Heart right ventricle (tissue), 16 donors: ENCODE results near the gene CD81. TPM values are rescaled to one million over a fixed set of nuclear protein-coding genes. Genes with fewer than 3 reads are reported as not detected.

Source experiments
- ATAC-seq, 8 donors: fragments of 200-7000 bp; cut with Tn5 transposase; one replicate each; pipeline ENCODE4 v1.9.1; 2020; ENCODE audit warnings: mild to moderate bottlenecking in 8 of 8, moderate library complexity in 8 of 8, moderate number of reproducible peaks in 1 of 8
- DNase-seq, 2 donors: peaks; one replicate each; pipeline ENCODE4 v3.0.0-alpha.2; 2020
- H3K27ac ChIP-seq, 10 donors: fragments of 200-600 bp; sonication (generic) in 2 of 10; one replicate each; pipeline versions ENCODE4 v1.5.0 to v1.8.0; 2020 to 2022; ENCODE audit warnings: mild to moderate bottlenecking in 3 of 10
- H3K27me3 ChIP-seq, 7 donors: fragments of 200-600 bp; one replicate each; pipeline ENCODE4 v1.8.0; 2021 to 2022; ENCODE audit warnings: mild to moderate bottlenecking in 2 of 7
- H3K36me3 ChIP-seq, 9 donors: fragments of 200-600 bp; sonication (generic) in 1 of 9; one replicate each; pipeline versions ENCODE4 v1.5.0 to v1.8.0; 2020 to 2022; ENCODE audit warnings: mild to moderate bottlenecking in 2 of 9
- H3K4me1 ChIP-seq, 9 donors: fragments of 200-600 bp; sonication (generic) in 1 of 9; one replicate each; pipeline versions ENCODE4 v1.5.0 to v1.8.0; 2020 to 2022; ENCODE audit warnings: mild to moderate bottlenecking in 4 of 9
- H3K4me3 ChIP-seq, 10 donors: fragments of 200-600 bp; sonication (generic) in 2 of 10; one replicate each; pipeline versions ENCODE4 v1.5.0 to v1.8.0; 2020 to 2022; ENCODE audit warnings: mild to moderate bottlenecking in 7 of 10, moderate library complexity in 2 of 10
- H3K9me3 ChIP-seq, 11 donors: fragments of 200-600 bp in 10 of 11; sonication (generic) in 2 of 11; one replicate each; pipeline versions ENCODE4 v1.5.0 to v1.8.0; 2013 to 2022; ENCODE audit warnings: mild to moderate bottlenecking in 2 of 11, control low read depth in 1 of 11, moderate library complexity in 1 of 11
- CTCF ChIP-seq, 9 donors: fragments of 200-600 bp; sonication (generic) in 2 of 9; IDR thresholded peaks; one replicate each; pipeline versions ENCODE4 v1.5.0 to v1.8.0; 2021 to 2022; ENCODE audit warnings: antibody characterized with exemption in 9 of 9, mild to moderate bottlenecking in 5 of 9, moderate library complexity in 1 of 9
- WGBS, 2 donors: extraction: QIAGEN DNeasy Blood & Tissue Kit; methylation state at CpG; one replicate each; pipeline ENCODE4 v1.1.7; 2013; ENCODE audit warnings: inconsistent platforms in 1 of 2; 5-methylcytosine and 5-hydroxymethylcytosine counted together
- intact Hi-C, 10 donors: fragments of 100-400 bp; cut with DNase I; formaldehyde crosslinking; loops; one replicate each; pipeline versions ENCODE4 v1.11.1 to v1.14.2; 2022
- polyA plus RNA-seq, 2 donors: library from polyadenylated mRNA; stranded (reverse); fragments of 200-250 nt; gene quantifications; one replicate each; pipeline ENCODE4 v1.2.3, GENCODE V29; 2013
- total RNA-seq, 10 donors: library from RNA; stranded (reverse); fragmentation: NEBNext Ultra II Directional in 3 of 10; extraction: Animal tissue kit (Norgen Biotek cat#: 25700) in 3 of 10; gene quantifications; one replicate each; pipeline versions ENCODE4 v1.2.1 to v1.2.4, GENCODE V29; 2021 to 2023
- donor health status: Arrhythmogenic right ventricular cardiomyopathy.
- donor health status: ischemic (EF 13 %, LVEDD 7.1; RV severe dilation, severe dysfunction).
- donor health status: healthy with polysubstance abuse.
- donor health status: DM: no; HTN: yes; CAD: no.
- donor health status: DM: no; HTN: no; CAD: no.
- donor health status: ischemic (EF 25% LVEDD 6.9; RV normal size, moderate dysfunction).
- donor health status: ischemic (EF 25% LVEDD 5.7; RV mildly dilated, moderate dysfunction).
- donor health status: healthy.
- donor health status: DM: yes; HTN: yes; CAD: no.
- donor health status: Ischemic cardiomyopathy.
- donor health status: ischemic (EF 35%, LVEDD 5.7; RV mildly dilated, moderate dysfunction).
- donor health status: nonischemic (EF 11% LVEDD 7.7; RV severe dilation, severe dysfunction).
- donor health status: DM: yes; HTN: yes; CAD: no.
- donor health status: PGD.
- donor health status: ischemic (EF 29% LVEDD 5.4; RV normal size, mild dysfunction).
- donor health status: nonischemic (EF 23%, LVEDD 6.1; RV moderate dilation, normal function).

The CD81 gene
- total and polyA plus RNA-seq, 12 donors: 346 to 959 (median 513) TPM

DNA sequence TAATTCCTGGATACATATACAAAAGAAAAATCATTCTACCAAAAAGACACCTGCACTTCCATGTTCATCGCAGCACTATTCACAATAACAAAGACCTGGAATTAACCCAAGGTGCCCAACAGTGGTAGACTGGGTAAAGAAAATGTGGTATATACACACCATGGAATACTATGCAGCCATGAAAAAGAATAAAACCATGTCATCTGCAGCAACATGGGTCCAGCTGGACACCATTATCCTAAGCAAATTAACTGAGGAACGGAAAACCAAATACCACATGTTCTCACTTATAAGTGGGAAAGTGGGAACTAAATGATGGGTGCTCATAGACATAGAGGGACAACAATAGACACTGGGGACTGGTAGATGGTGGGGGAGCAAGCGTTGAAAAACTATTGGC is 62.7 kb downstream of the CD81 start:
- no peak for TF ChIP-seq CTCF (IDR thresholded peaks at IDR 0.05)
- DNase-seq: no peak
- Histone ChIP-seq H3K27ac (no peak overlapping the region), H3K9me3 (peaks cover 0 to 5% (median 0%) of the 10 kb centered on the region in 11 donors), H3K4me1 (peaks cover 0 to 6% (median 0%) of the 10 kb centered on the region in 9 donors), H3K27me3 (peaks cover 0 to 21% (median 5%) of the 10 kb centered on the region in 7 donors), H3K4me3 (no peak overlapping the region), H3K36me3 (no peaks in the 10 kb centered on the region)
- WGBS, 2 donors: 91 to 95% methylated on average over 3 of the region's 3 CpGs
- intact Hi-C loops: loop anchor here in 3 of 10 donors (5.0 kb wide), 2 partner anchors 72 to 82 kb away; no protein-coding TSS in a partner anchor
- no peak for ATAC-seq

- H3K27ac ChIP-seq: no peak overlapping the region
- 81 to 85% methylated on average over 8 of the region's 8 CpGs for WGBS, 2 donors
- no peak overlapping the region for H3K4me3 ChIP-seq
- peaks cover 0 to 5% (median 0%) of the 10 kb centered on the region in 11 donors for H3K9me3 ChIP-seq
- no peak for TF ChIP-seq CTCF (IDR thresholded peaks at IDR 0.05)
- peaks cover 0 to 22% (median 9%) of the 10 kb centered on the region in 7 donors for H3K27me3 ChIP-seq
- DNase-seq (no peak), ATAC-seq (no peak)
- peaks cover under 1 to 11% (median 4%) of the 10 kb centered on the region in 9 donors for H3K4me1 ChIP-seq
- intact Hi-C loops: loop anchor here in 3 of 10 donors (5.0 kb wide), 2 partner anchors 72 to 82 kb away; no protein-coding TSS in a partner anchor
- no peaks in the 10 kb centered on the region for H3K36me3 ChIP-seq
Measured at GRCh38 chr11:2440646-2441045, 63.5 kb downstream of the CD81 start.

DNA sequence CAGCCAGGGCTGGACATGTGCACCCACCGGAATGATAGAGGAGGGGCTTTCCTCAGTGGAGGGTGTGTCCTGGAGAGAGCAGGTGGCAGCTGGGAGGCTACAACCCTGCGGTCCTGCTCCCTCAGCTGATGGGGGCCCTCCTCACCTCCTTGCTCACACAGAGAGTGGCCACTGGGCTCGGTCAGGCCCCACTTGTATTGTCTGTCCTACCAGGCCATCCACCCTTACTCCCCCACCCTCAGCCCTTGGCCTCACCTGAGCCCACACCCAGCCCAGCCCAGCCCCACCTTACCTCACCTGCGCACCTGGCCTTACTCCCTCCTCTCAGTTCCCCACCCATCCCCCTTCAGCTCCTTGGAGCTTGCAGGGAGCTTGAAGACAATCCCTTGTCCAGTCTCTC is 64.1 kb downstream of the CD81 start:
- WGBS, 2 donors: 68 to 79% methylated on average over 3 to 4 of the region's 4 CpGs
- Histone ChIP-seq H3K27me3 (peaks cover 0 to 28% (median 9%) of the 10 kb centered on the region in 7 donors), H3K4me3 (no peak overlapping the region), H3K36me3 (no peaks in the 10 kb centered on the region), H3K27ac (no peak overlapping the region), H3K9me3 (peaks cover 0 to 5% (median 0%) of the 10 kb centered on the region in 11 donors), H3K4me1 (peaks cover 3 to 16% (median 9%) of the 10 kb centered on the region in 9 donors)
- ATAC-seq: no peak
- intact Hi-C loops: loop anchor here in 3 of 10 donors (5.0 kb wide), 2 partner anchors 71 to 81 kb away; no protein-coding TSS in a partner anchor
- peak in 1 of 2 donors; percentile 8 for DNase-seq
- TF ChIP-seq CTCF (IDR thresholded peaks at IDR 0.05): no peak

- ATAC-seq (no peak), DNase-seq (no peak)
- Histone ChIP-seq H3K9me3 (peaks cover 0 to 5% (median 0%) of the 10 kb centered on the region in 11 donors), H3K27me3 (peaks cover 0 to 17% (median 5%) of the 10 kb centered on the region in 7 donors), H3K36me3 (no peaks in the 10 kb centered on the region), H3K4me3 (no peak overlapping the region), H3K27ac (no peak overlapping the region), H3K4me1 (peaks cover 3 to 30% (median 23%) of the 10 kb centered on the region in 9 donors)
- WGBS, 2 donors: 89 to 95% methylated on average over 2 of the region's 2 CpGs
- TF ChIP-seq CTCF (IDR thresholded peaks at IDR 0.05): no peak
- intact Hi-C loops: loop anchor here in 3 of 10 donors (5.0 kb wide), 2 partner anchors 70 to 80 kb away; no protein-coding TSS in a partner anchor
Measured at GRCh38 chr11:2442589-2442988, 65.5 kb downstream of the CD81 start.
